Fibroblast of villous mesenchyme (primary cell): Measurements from ENCODE around the gene RFX4. TPM values are rescaled to one million over a fixed set of nuclear protein-coding genes. Genes with fewer than 3 reads are reported as not detected.

Experiments used
- DNase-seq: peaks from one replicate; pipeline ENCODE4 v3.0.0-alpha.2; 2010; ENCODE audit warnings: low read depth
- H3K4me3 ChIP-seq: 2 replicates; pipeline ENCODE4 v1.5.1; 2011; ENCODE audit warnings: low read depth, mild to moderate bottlenecking, low read length
- CTCF ChIP-seq: IDR thresholded peaks from 2 replicates; pipeline ENCODE4 v1.5.1; 2012; ENCODE audit warnings: low read depth, mild to moderate bottlenecking, low read length; ENCODE audit not compliant: insufficient read depth
- total RNA-seq: library from RNA; depleted of rRNA; stranded (reverse); fragments of >200 nt; gene quantifications from 2 replicates; pipeline ENCODE4 v1.2.3, GENCODE V29; 2012

The RFX4 gene
- total RNA-seq, 1 donor = not detected

GRCh38 chr12:106696071-106696470 lies 113.3 kb downstream of the RFX4 start:
- no peak for TF ChIP-seq CTCF
- DNase-seq = no peak
- no peak overlapping the region for H3K4me3 ChIP-seq

DNA sequence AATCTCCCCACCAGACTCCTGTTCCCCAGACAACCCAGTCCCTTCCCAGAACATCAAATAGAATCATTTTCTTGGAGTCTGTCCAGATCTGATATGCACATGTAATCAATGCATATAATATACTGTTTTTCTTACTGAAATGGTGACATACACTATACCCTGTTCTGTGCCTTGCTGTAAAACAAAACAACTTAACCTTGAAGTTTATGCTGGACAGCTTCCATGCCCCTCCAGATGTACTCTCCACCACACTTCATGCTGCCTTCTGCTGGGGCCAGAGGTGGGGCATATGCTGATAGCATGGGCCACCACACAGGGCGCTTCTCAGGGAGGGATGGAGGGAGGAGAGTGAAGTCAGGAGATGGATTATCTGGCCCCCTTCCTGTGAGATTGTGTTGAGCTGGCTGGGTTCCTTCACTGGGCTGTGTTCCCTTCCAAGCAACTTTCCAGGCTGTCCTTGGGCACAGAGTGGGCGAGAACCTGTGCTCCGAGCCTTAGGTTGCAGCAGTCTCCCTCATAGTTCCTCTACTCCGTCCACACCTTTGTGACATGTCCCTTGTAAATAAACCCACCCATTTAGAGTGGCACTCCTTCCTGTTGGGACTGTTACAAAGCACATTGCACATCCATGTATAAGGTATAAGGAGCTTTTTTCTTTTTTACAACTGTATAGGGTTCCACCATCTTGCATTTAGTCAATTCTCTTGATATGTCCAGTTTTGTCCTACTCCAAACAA lies 114.0 kb downstream of the RFX4 start:
- no peak for TF ChIP-seq CTCF
- no peak overlapping the region for H3K4me3 ChIP-seq
- DNase-seq = no peak

- DNase-seq = peak; percentile 24
- no peak overlapping the region for H3K4me3 ChIP-seq
- no peak for TF ChIP-seq CTCF
These were observed 121.3 kb downstream of the RFX4 start for GRCh38 chr12:106704081-106704480.

- no peak overlapping the region for H3K4me3 ChIP-seq
- DNase-seq = no peak
- TF ChIP-seq CTCF = no peak
These were observed 123.2 kb downstream of the RFX4 start for GRCh38 chr12:106705971-106706370.

DNA sequence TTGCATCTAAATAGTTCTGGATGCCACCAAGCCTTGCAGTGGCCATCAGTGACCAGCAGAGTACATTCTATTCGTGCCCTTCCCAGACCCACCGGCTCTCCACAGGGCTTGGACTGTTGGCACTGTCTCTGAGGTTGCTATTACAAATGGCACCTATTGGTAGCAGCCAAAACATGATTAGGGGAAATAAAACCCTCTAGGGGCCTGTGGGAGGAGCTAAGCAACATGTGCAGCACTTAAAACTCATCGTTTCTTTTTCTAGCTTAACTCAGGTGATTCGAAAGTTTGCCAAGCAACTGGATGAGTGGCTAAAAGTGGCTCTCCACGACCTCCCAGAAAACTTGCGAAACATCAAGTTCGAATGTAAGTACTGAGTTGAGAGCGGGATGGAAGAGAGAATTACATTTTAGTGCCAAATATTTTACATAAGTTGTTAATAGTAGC lies 126.3 kb downstream of the RFX4 start:
- no peak overlapping the region for H3K4me3 ChIP-seq
- no peak for DNase-seq
- TF ChIP-seq CTCF = peak; percentile 12

DNA sequence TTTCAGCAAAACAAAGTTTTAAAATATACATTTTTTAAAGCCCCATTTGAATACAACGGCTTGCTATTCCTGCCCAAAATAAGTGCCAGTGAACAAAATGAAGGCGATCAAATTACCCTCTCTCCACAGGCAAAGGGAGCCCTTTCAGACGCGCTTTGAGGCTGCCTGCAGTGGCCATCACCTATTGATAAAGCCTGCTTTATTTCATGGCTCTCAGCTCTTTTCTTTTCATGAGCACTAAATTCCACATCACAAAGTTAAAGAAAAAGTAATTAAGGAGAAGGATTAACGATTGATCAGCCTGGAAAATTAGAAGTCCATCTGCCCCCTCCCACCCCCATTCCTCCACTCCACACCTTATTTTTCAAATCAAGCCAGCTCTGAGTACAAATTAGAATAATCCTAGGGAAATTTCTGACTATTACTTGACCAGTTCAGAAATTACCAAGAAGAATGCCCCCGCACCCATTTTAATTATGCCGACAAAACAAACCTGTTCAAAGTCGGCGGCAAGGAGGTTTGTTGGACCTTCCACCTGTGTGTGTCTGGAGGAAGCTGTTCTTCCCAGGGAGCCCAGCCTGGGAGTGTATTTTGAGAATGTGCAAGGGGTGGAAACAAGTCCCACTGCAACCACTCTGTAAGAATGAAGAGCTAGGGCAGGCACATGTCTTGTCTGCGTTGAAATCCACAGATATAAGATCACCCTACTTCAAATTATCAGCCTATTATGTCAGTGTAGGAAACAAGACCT lies 127.5 kb downstream of the RFX4 start:
- no peak overlapping the region for H3K4me3 ChIP-seq
- DNase-seq = no peak
- TF ChIP-seq CTCF = no peak
